Kidney (tissue), 22 donors: ENCODE results near the gene HDC. TPM values are rescaled to one million over a fixed set of nuclear protein-coding genes. Genes with fewer than 3 reads are reported as not detected.

Source experiments
- DNase-seq, 5 donors: peaks; one replicate each; pipeline ENCODE4 v3.0.0-alpha.2; 2013 to 2020
- FAIRE-seq: peaks from 2 replicates; lab custom pipeline; 2012; peaks lifted over from hg19 to GRCh38; lab: Jason Lieb, UNC
- H3K27ac ChIP-seq, 2 donors: one replicate each; pipeline ENCODE4 v1.7.0; 2013; ENCODE audit warnings: low read depth in 2 of 2, low read length in 2 of 2, inconsistent platforms in 1 of 2
- H3K27me3 ChIP-seq: one replicate; pipeline ENCODE4 v1.7.1; 2013; ENCODE audit warnings: low read length, inconsistent platforms; ENCODE audit not compliant: control insufficient read depth, insufficient read depth
- H3K36me3 ChIP-seq, 3 donors: one replicate each; pipeline versions ENCODE4 v1.7.0 to v1.7.1; 2013; ENCODE audit warnings: low read length in 3 of 3, control low read depth in 1 of 3, inconsistent platforms in 1 of 3; ENCODE audit not compliant: insufficient read depth in 3 of 3, control insufficient read depth in 2 of 3
- H3K4me1 ChIP-seq, 3 donors: one replicate each; pipeline versions ENCODE4 v1.7.0 to v1.7.1; 2013; ENCODE audit warnings: low read length in 3 of 3, inconsistent platforms in 1 of 3, low read depth in 1 of 3; ENCODE audit not compliant: control insufficient read depth in 2 of 3, insufficient read depth in 2 of 3
- H3K4me3 ChIP-seq, 3 donors: one replicate each; pipeline versions ENCODE4 v1.7.0 to v1.8.1; 2013; ENCODE audit warnings: low read length in 3 of 3, control low read depth in 1 of 3, inconsistent platforms in 1 of 3
- H3K9ac ChIP-seq, 3 donors: one replicate each; pipeline versions ENCODE4 v1.7.0 to v1.7.1; 2013; ENCODE audit warnings: low read length in 3 of 3, control low read depth in 1 of 3, inconsistent platforms in 1 of 3
- H3K9me3 ChIP-seq, 3 donors: one replicate each; pipeline versions ENCODE4 v1.7.0 to v1.7.1; 2013; ENCODE audit warnings: low read length in 3 of 3, control low read depth in 1 of 3, inconsistent platforms in 1 of 3; ENCODE audit not compliant: control insufficient read depth in 2 of 3, insufficient read depth in 1 of 3
- CTCF ChIP-seq: IDR thresholded peaks from 3 replicates; pipeline ENCODE4 v1.5.1; 2012; ENCODE audit warnings: mild to moderate bottlenecking, moderate library complexity, borderline replicate concordance; ENCODE audit not compliant: insufficient read depth; ENCODE audit errors: extremely low read depth
- intact Hi-C: fragments of 100-400 bp; cut with DNase I; formaldehyde crosslinking; loops from one replicate; pipeline ENCODE4 v1.11.1; 2022
- long read RNA-seq, 10 donors: library from polyadenylated mRNA in 1 of 10; unstranded in 1 of 10; transcript quantifications; one replicate each; pipeline ENCODE4 v2.0.0 and lab custom pipeline, GENCODE V29; 2021 to 2026
- polyA plus RNA-seq: library from polyadenylated mRNA; stranded (reverse); fragments of 350-450 nt; fragmentation: Illumina TruSeq; extraction: RNeasy Lipid Tissue Mini Kit (QIAGEN cat#74804); gene quantifications from one replicate; pipeline ENCODE4 v1.2.3, GENCODE V29; 2014; ENCODE audit warnings: low read depth, low replicate concordance; ENCODE audit not compliant: insufficient read depth
- total RNA-seq: library from RNA; stranded (reverse); fragmentation: NEBNext Ultra II Directional; extraction: Animal tissue kit (Norgen Biotek cat#: 25700); gene quantifications from one replicate; pipeline ENCODE4 v1.2.1, GENCODE V29; 2021
- donor health status: control.
- donor health status: control.
- donor health status: control.
- donor health status: control.
- donor health status: control.
- donor health status: DM: yes; HTN: yes; CAD: no.
- donor health status: Normal renal cell carcinoma (clear cell type).

HDC gene
- total RNA-seq (12.9 TPM), polyA plus RNA-seq (not detected)
- long read RNA-seq, donor 1 = 0 reads
- long read RNA-seq, donor 2 = 0 reads
- long read RNA-seq, donor 3 = 0 reads
- long read RNA-seq, donor 4 = 0 reads
- long read RNA-seq, donor 5 = 0 reads
- long read RNA-seq, donor 6 = 0 reads
- long read RNA-seq, donor 7, partial matches to known transcripts = 0 of 11 reads
- long read RNA-seq, donor 7, other reads (novel, unspliced or antisense) = 5 of 11 reads
- long read RNA-seq, donor 8 = 0 reads
- long read RNA-seq, donor 9 = 0 reads
- long read RNA-seq, donor 10, partial matches to known transcripts = 0 of 1 reads
- long read RNA-seq, donor 10, other reads (novel, unspliced or antisense) = 0 of 1 reads

GRCh38 chr15:50265620-50266019 lies at the start of gene HDC:
HDC (minus strand) TSS chr15:50265726; CDS start chr15:50265623, 103 bp downstream.
- no peaks in the 10 kb centered on the region for H3K27me3 ChIP-seq
- H3K4me3 ChIP-seq = no peak within 1 kb of the TSS
- H3K36me3 ChIP-seq = no peaks in the 10 kb centered on the region
- no peak within 1 kb of the TSS for H3K9ac ChIP-seq
- no peak for TF ChIP-seq CTCF
- H3K9me3 ChIP-seq = no peaks in the 10 kb centered on the region
- H3K27ac ChIP-seq = no peak within 1 kb of the TSS
- intact Hi-C loops = no loop called here
- DNase-seq (peak in 2 of 5 donors; percentile 4 to 19), FAIRE-seq (no peak)
- H3K4me1 ChIP-seq = no peaks in the 10 kb centered on the region

GRCh38 chr15:50312636-50313035 lies 47.1 kb upstream of the HDC start:
- Histone ChIP-seq H3K9ac (no peak overlapping the region), H3K27ac (no peak overlapping the region), H3K4me1 (no peaks in the 10 kb centered on the region), H3K9me3 (no peaks in the 10 kb centered on the region), H3K4me3 (no peak overlapping the region), H3K27me3 (no peaks in the 10 kb centered on the region), H3K36me3 (no peaks in the 10 kb centered on the region)
- FAIRE-seq (no peak), DNase-seq (no peak)
- no peak for TF ChIP-seq CTCF
- intact Hi-C loops = no loop called here

GRCh38 chr15:50307799-50308198 lies 42.3 kb upstream of the HDC start:
- Histone ChIP-seq H3K27me3 (no peaks in the 10 kb centered on the region), H3K9ac (no peak overlapping the region), H3K27ac (no peak overlapping the region), H3K36me3 (no peaks in the 10 kb centered on the region), H3K4me3 (no peak overlapping the region), H3K9me3 (no peaks in the 10 kb centered on the region), H3K4me1 (no peaks in the 10 kb centered on the region)
- intact Hi-C loops = no loop called here
- TF ChIP-seq CTCF = no peak
- FAIRE-seq (no peak), DNase-seq (no peak)
